Measurements from ENCODE around the gene AK1. TPM values are rescaled to one million over a fixed set of nuclear protein-coding genes. Genes with fewer than 3 reads are reported as not detected.
"Not testable (repeated sequence)": the region's sequence is repeated elsewhere in the genome, so short reads cannot be mapped to it uniquely, and the experiment has no call there.

Gene AK1
- total and polyA plus RNA-seq, 4 donors = 63.8 to 386 (median 113) TPM

DNA sequence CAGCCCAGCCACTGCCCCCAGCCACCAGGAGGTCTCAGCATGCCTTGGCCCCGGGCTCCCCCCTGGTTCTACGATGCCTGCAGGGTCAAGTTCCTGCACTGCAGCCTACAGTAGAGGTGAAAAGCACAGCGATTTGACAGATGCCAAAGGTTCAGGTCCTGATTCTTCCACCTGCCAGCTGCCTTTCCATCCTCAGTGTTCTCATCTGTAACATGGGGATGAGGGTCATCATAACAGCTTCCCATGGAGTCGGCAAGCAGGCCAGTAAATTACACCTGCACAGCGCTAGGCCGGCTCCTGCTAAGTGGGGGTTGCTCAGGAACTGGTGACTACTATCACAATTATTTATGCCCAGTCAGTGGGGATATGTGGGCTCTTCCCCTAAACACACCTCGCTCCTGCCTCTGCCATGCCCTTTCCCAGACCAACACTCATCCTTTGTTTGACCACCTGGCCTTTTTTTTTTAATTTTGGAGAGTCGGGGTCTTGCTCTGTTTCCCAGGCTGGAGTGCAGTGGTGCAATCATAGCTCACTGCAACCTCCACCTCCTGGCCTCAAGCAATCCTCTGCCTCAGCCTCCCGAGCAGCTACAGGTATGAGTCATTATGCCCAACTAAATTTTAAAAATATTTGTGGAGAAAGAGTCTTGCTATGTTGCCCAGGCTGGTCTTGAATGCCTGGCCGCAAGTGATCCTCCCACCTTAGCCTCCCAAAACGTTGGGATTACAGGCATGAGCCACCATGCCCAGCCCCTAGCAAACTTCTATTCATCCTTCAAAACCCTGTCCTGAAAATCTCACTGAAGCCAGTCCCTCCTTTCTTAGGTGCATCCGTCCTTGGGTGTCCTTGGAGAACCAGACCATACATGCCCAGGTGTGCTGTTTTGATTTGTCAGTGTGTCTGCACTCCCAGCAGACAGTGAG lies 29.4 kb downstream of the AK1 start:
- DNase-seq (no peak), ATAC-seq (ENCODE audit: insufficient read depth, low FRiP score) (no peak)
- WGBS, 2 donors = 71 to 76% methylated on average over 12 of the region's 12 CpGs
- Histone ChIP-seq H3K27ac (ENCODE audit: low read depth in 1 of 2, low read length in 1 of 2) (peak overlapping the region; percentile 76 to 85), H3K27me3 (ENCODE audit: control insufficient read depth in 3 of 3, insufficient read depth in 3 of 3, low read length in 2 of 3) (no peaks in the 10 kb centered on the region), H3K4me3 (no peak overlapping the region), H3K9ac (ENCODE audit: insufficient read depth in 1 of 2, low read length in 2 of 2) (no peak overlapping the region), H3K9me3 (ENCODE audit: control insufficient read depth in 4 of 4, insufficient read depth in 3 of 4, low read length in 3 of 4) (peaks cover 0 to 5% (median 2%) of the 10 kb centered on the region in 4 donors), H3K36me3 (ENCODE audit: control insufficient read depth in 4 of 4, insufficient read depth in 4 of 4, low read length in 4 of 4) (peaks cover 0 to 10% (median 4%) of the 10 kb centered on the region in 4 donors), H3K4me1 (ENCODE audit: control insufficient read depth in 5 of 5, insufficient read depth in 5 of 5, low read length in 5 of 5) (peaks cover 0 to 35% (median 10%) of the 10 kb centered on the region in 5 donors)
- TF ChIP-seq, protein P1, sequence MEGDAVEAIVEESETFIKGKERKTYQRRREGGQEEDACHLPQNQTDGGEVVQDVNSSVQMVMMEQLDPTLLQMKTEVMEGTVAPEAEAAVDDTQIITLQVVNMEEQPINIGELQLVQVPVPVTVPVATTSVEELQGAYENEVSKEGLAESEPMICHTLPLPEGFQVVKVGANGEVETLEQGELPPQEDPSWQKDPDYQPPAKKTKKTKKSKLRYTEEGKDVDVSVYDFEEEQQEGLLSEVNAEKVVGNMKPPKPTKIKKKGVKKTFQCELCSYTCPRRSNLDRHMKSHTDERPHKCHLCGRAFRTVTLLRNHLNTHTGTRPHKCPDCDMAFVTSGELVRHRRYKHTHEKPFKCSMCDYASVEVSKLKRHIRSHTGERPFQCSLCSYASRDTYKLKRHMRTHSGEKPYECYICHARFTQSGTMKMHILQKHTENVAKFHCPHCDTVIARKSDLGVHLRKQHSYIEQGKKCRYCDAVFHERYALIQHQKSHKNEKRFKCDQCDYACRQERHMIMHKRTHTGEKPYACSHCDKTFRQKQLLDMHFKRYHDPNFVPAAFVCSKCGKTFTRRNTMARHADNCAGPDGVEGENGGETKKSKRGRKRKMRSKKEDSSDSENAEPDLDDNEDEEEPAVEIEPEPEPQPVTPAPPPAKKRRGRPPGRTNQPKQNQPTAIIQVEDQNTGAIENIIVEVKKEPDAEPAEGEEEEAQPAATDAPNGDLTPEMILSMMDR (IDR thresholded peaks at IDR 0.05; ENCODE audit: control extremely low read depth, extremely low read depth) = no peak

DNA sequence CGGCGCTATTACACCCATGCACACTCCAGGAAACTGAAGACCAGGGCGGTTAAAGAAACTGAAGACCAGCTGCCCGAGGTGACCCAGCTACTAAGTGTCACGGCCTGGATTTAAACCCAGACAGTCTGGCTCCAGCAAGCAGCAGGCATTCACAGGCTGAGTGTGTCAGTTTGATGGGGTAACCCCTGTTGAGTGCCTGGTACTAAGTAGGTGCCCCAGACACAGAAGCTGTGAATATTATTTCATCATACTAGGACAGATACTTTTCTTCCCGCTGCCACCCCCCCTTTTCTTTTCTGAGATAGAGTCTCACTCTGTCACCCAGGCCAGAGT lies 30.3 kb downstream of the AK1 start:
- Histone ChIP-seq H3K9me3 (ENCODE audit: control insufficient read depth in 4 of 4, insufficient read depth in 3 of 4, low read length in 3 of 4) (peaks cover 0 to 5% (median 2%) of the 10 kb centered on the region in 4 donors), H3K27ac (ENCODE audit: low read depth in 1 of 2, low read length in 1 of 2) (peak overlapping the region; percentile 76 to 85), H3K4me1 (ENCODE audit: control insufficient read depth in 5 of 5, insufficient read depth in 5 of 5, low read length in 5 of 5) (peaks cover 0 to 26% (median 10%) of the 10 kb centered on the region in 5 donors), H3K4me3 (no peak overlapping the region), H3K36me3 (ENCODE audit: control insufficient read depth in 4 of 4, insufficient read depth in 4 of 4, low read length in 4 of 4) (peaks cover 0 to 14% (median 4%) of the 10 kb centered on the region in 4 donors), H3K27me3 (ENCODE audit: control insufficient read depth in 3 of 3, insufficient read depth in 3 of 3, low read length in 2 of 3) (no peaks in the 10 kb centered on the region), H3K9ac (ENCODE audit: insufficient read depth in 1 of 2, low read length in 2 of 2) (peak overlapping the region in 1 of 2 donors; percentile 2)
- ATAC-seq (ENCODE audit: insufficient read depth, low FRiP score) (no peak), DNase-seq (peak in 1 of 3 donors; percentile 54)
- TF ChIP-seq, protein P1 (IDR thresholded peaks at IDR 0.05; ENCODE audit: control extremely low read depth, extremely low read depth) = no peak
- 41 to 52% methylated on average over 6 of the region's 6 CpGs for WGBS, 2 donors

DNA sequence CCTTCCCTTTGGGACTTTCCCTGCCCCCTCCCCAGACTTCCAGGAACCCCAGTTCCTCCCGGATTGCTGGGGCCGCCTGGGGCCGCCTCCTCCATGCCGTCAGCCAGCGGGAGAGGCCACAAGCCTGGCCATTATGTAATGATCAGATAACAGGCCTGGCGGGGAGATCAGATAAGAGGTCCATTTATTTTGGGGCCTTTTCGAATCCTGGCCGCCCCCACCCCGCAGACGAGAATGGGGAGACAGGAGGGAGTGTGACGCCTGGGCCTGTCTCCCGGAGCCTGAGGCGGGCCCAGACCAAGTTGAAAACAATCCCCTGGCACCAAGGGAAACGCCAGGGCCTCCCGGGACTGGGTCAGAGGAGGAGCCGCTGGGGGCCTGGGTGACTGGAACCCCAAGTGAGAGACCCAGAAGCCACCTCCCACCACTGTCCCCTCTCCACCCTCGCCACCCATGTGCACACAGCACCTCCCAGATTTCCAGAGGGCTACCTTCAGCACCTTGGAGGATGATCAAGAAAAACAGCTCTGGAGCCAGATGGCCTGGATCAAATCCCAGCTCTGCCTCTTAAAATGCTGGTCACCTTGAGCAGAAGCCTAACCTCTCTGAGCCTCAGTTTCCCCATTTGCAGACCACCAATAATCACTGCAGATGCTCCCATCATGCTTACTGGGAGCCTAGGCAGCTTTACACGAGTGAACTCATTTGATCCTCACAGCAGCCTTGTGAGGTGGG lies 30.9 kb downstream of the AK1 start:
- 45 to 60% methylated on average over 18 of the region's 18 CpGs for WGBS, 2 donors
- Histone ChIP-seq H3K36me3 (ENCODE audit: control insufficient read depth in 4 of 4, insufficient read depth in 4 of 4, low read length in 4 of 4) (peaks cover 0 to 16% (median 5%) of the 10 kb centered on the region in 4 donors), H3K27me3 (ENCODE audit: control insufficient read depth in 3 of 3, insufficient read depth in 3 of 3, low read length in 2 of 3) (no peaks in the 10 kb centered on the region), H3K9ac (ENCODE audit: insufficient read depth in 1 of 2, low read length in 2 of 2) (peak overlapping the region in 1 of 2 donors; percentile 2), H3K9me3 (ENCODE audit: control insufficient read depth in 4 of 4, insufficient read depth in 3 of 4, low read length in 3 of 4) (peaks cover 0 to 5% (median 2%) of the 10 kb centered on the region in 4 donors), H3K4me3 (no peak overlapping the region), H3K4me1 (ENCODE audit: control insufficient read depth in 5 of 5, insufficient read depth in 5 of 5, low read length in 5 of 5) (peaks cover 0 to 26% (median 10%) of the 10 kb centered on the region in 5 donors), H3K27ac (ENCODE audit: low read depth in 1 of 2, low read length in 1 of 2) (peak overlapping the region; percentile 76 to 85)
- DNase-seq = no peak
- TF ChIP-seq, protein P1 (IDR thresholded peaks at IDR 0.05; ENCODE audit: control extremely low read depth, extremely low read depth) = no peak
- peak; percentile 38 for ATAC-seq (ENCODE audit: insufficient read depth, low FRiP score)

GRCh38 chr9:127845619-127846018 lies 31.9 kb downstream of the AK1 start:
- peak overlapping the region; percentile 76 to 85 for H3K27ac ChIP-seq (ENCODE audit: low read depth in 1 of 2, low read length in 1 of 2)
- ATAC-seq (ENCODE audit: insufficient read depth, low FRiP score); H3K27me3 ChIP-seq (ENCODE audit: control insufficient read depth in 3 of 3, insufficient read depth in 3 of 3, low read length in 2 of 3); H3K4me3 ChIP-seq; H3K9me3 ChIP-seq (ENCODE audit: control insufficient read depth in 4 of 4, insufficient read depth in 3 of 4, low read length in 3 of 4); DNase-seq; H3K9ac ChIP-seq (ENCODE audit: insufficient read depth in 1 of 2, low read length in 2 of 2): not testable (repeated sequence)
- WGBS, 2 donors = 89 to 94% methylated on average over 4 of the region's 4 CpGs
- H3K4me1 ChIP-seq (ENCODE audit: control insufficient read depth in 5 of 5, insufficient read depth in 5 of 5, low read length in 5 of 5) = peaks cover 0 to 26% (median 10%) of the 10 kb centered on the region in 5 donors
- H3K36me3 ChIP-seq (ENCODE audit: control insufficient read depth in 4 of 4, insufficient read depth in 4 of 4, low read length in 4 of 4) = peaks cover 0 to 19% (median 6%) of the 10 kb centered on the region in 4 donors

Measured in lung (tissue), 12 donors.